Measurements from ENCODE around the gene FAM53C. TPM values are rescaled to one million over a fixed set of nuclear protein-coding genes. Genes with fewer than 3 reads are reported as not detected.

FAM53C gene
- total RNA-seq, 2 experiments from 2014 or later, result 81.0 to 83.8 TPM

- H3K4me3 Mint-ChIP-seq, result peak overlapping the region; percentile 83
- H3K27ac Mint-ChIP-seq, result peak overlapping the region; percentile 40
- intact Hi-C loops (cut with DNase I, micrococcal nuclease), result loop anchor here (2.0 to 10.0 kb wide), 8 partner anchors 22 to 1074 kb away; partner anchors contain the start of genes BRD8 (in 1 of the 2), CDC23 (in 1 of the 2), FAM13B (in 1 of the 2) and HNRNPA0 (in 1 of the 2)
- Histone ChIP-seq H3K27ac (ENCODE audit: low read depth in 1 of 2, low read length in 2 of 2) (no peak overlapping the region), H3K36me3 (ENCODE audit: insufficient read depth, low read length) (no peaks in the 10 kb centered on the region), H3K9me3 (ENCODE audit: control insufficient read depth in 1 of 2, insufficient read depth in 1 of 2, low read length in 2 of 2) (no peaks in the 10 kb centered on the region), H3K4me1 (ENCODE audit: insufficient read depth, low read length) (peaks cover 13% of the 10 kb centered on the region), H3K27me3 (ENCODE audit: control insufficient read depth in 1 of 2, insufficient read depth in 2 of 2, low read length in 2 of 2) (no peaks in the 10 kb centered on the region), H3K4me3 (ENCODE audit: low read length) (peak overlapping the region; percentile 68)
- H3K36me3 Mint-ChIP-seq (ENCODE audit: low read depth), result no peaks in the 10 kb centered on the region
- H3K9me3 Mint-ChIP-seq, result no peaks in the 10 kb centered on the region
- CTCF ChIA-PET, result interaction anchor here (0.6 to 13.3 kb wide), 3 partner anchors 22 to 588 kb away, joined by 3 to 248 read pairs (median 4); partner anchors contain the start of gene KDM3B
- peaks cover 7% of the 10 kb centered on the region for H3K4me1 Mint-ChIP-seq (ENCODE audit: low read depth)
- no peaks in the 10 kb centered on the region for H3K27me3 Mint-ChIP-seq
- ATAC-seq (ENCODE audit: poor library complexity) (no peak), DNase-seq (no peak)
- POLR2A ChIA-PET, result interaction anchor here (1.0 to 3.7 kb wide), 8 partner anchors 10 to 245 kb away, joined by 3 to 61 read pairs (median 6); partner anchors contain the start of genes BRD8, CDC23, EGR1 and ETF1
- TF ChIP-seq CTCF (IDR thresholded peaks at IDR 0.05), result no peak
Observed at GRCh38 chr5:138330813-138331448, 7.1 kb upstream of the FAM53C start.

DNA sequence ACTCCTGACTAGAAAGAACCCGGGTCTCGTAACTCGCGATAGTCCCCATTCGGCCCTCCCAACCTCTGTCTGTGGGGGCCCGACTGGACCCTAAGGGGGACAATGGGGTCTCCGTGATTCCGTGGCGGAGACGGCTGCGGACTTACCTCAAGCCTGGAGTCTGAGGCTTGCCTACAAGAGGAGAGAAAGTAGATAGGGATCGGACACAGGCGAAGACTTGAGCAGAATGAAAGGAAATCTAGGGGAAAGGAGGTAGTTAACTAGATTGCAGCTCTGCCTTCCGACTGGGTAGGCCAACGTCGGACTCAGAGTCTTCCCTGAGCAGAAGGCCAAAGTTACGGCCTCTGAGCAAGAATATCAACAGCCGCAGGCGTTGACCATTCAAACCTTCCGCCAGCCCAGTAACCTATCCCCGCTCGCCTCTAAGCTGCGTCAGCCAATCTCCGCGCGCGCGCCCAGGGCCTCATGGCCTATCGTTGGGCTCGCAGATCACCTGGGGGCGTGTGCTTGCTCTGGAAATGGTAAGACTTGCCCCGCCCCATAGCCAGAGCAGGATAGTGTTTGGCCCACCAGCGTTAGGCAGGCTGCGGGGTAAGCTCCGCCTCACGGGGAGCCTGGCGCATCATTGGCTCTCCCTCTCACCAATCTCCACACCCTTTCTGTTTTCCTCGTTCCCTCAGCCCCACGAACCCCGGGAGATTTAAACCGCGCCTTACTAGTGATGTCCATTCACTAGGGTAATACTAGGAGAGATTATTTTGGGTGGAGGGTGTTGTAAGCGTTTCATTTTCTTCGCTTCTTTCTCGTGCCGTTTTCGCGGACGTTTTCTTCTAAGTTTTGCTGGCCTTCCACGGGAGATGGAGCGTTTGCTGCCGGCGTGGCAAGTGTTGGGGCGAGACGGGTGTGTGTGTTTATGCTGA is 6.4 kb upstream of the FAM53C start, which contains the start of gene CDC25C:
TSS of gene CDC25C (minus strand) at position 356 of the 920 bp plus-strand sequence. CDS start 624 bp downstream, outside the sequence.
- Mint-ChIP-seq H3K4me1 (ENCODE audit: low read depth) (peaks cover 8% of the 10 kb centered on the region), H3K9me3 (no peaks in the 10 kb centered on the region), H3K4me3 (peak within 1 kb of the TSS; percentile 83), H3K27ac (peak within 1 kb of the TSS; percentile 40), H3K36me3 (ENCODE audit: low read depth) (no peaks in the 10 kb centered on the region), H3K27me3 (no peaks in the 10 kb centered on the region)
- CTCF ChIA-PET, result interaction anchor here (0.6 to 13.3 kb wide), 4 partner anchors 21 to 589 kb away, joined by 3 to 248 read pairs (median 4); partner anchors contain the start of genes ETF1 and KDM3B
- no peaks in the 10 kb centered on the region for H3K36me3 ChIP-seq (ENCODE audit: insufficient read depth, low read length)
- peaks cover 13% of the 10 kb centered on the region for H3K4me1 ChIP-seq (ENCODE audit: insufficient read depth, low read length)
- POLR2A ChIA-PET, result interaction anchor here (0.7 to 3.7 kb wide), 9 partner anchors 9 to 244 kb away, joined by 3 to 61 read pairs (median 6); partner anchors contain the start of genes BRD8, CDC23, EGR1 and ETF1
- no peaks in the 10 kb centered on the region for H3K27me3 ChIP-seq (ENCODE audit: control insufficient read depth in 1 of 2, insufficient read depth in 2 of 2, low read length in 2 of 2)
- ATAC-seq (ENCODE audit: poor library complexity) (peak; percentile 99), DNase-seq (peak; percentile 92 to 99 (median 95))
- intact Hi-C loops (cut with DNase I, micrococcal nuclease), result loop anchor here (2.0 to 10.0 kb wide), 9 partner anchors 21 to 1073 kb away; partner anchors contain the start of genes BRD8 (in 1 of the 2), CDC23 (in 1 of the 2), FAM13B (in 1 of the 2) and HNRNPA0 (in 1 of the 2)
- H3K4me3 ChIP-seq (ENCODE audit: low read length), result peak within 1 kb of the TSS; percentile 68
- no peak within 1 kb of the TSS for H3K27ac ChIP-seq (ENCODE audit: low read depth in 1 of 2, low read length in 2 of 2)
- TF ChIP-seq CTCF (IDR thresholded peaks at IDR 0.05), result no peak
- H3K9me3 ChIP-seq (ENCODE audit: control insufficient read depth in 1 of 2, insufficient read depth in 1 of 2, low read length in 2 of 2), result no peaks in the 10 kb centered on the region

Measured in CD4-positive, alpha-beta T cell (primary cell).